ENCODE results near the gene MTX2.

MTX2 gene

GRCh38 chr2:176383100-176383499 is 113.9 kb downstream of the MTX2 start:
- FAIRE-seq = no peak

- FAIRE-seq = no peak
These were observed 114.7 kb downstream of the MTX2 start for GRCh38 chr2:176383836-176384442.

- FAIRE-seq = no peak
These were observed 116.0 kb downstream of the MTX2 start for GRCh38 chr2:176385219-176385759.

GRCh38 chr2:176385838-176386237 is 116.6 kb downstream of the MTX2 start:
- FAIRE-seq = no peak
